ENCODE results near the gene UFL1.
"Not testable (repeated sequence)": the region's sequence is repeated elsewhere in the genome, so short reads cannot be mapped to it uniquely, and the experiment has no call there.

The UFL1 gene

DNA sequence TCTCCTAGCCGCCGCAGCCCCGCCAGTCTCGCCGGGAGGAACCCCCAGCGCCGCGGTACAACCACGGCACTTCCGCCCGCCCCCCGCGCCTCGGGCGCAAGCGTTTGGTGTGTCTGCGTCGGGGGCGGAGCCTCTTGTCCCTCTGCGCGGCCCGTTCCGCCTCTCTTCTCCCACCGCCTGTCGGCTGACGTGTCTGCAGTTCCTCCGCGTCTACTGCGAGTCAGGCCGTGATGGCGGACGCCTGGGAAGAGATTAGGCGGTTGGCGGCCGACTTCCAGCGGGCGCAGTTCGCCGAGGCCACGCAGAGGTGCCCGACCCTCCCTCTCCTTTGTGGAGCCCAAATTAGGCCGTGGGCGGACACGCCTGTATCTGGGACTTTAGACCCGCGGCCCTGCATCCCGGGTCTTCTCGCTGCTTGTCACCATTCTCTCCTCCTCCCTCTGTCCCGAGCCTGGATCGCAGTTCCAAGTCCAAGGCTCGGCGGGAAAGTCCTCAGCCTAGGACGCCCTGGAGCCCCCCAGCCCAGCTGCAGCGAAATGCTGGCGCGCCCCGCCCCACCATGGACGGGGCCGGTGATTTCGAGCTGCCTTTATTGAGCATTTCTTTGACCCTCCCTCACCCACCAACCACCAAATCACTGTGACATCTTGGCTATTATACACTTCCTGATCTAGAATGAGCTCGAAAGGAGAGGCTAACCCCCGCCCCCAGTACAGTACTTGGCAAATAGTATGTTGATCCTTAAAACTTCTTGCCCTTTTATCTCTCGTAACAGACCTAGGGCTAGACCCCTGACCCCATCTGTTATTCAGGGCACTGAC lies at the start of gene UFL1:
Gene UFL1, plus strand, starts transcription at position 163 of the 821 bp plus-strand sequence. Its CDS starts 68 bp downstream, at position 231.
- peak; percentile 93 for DNase-seq

DNA sequence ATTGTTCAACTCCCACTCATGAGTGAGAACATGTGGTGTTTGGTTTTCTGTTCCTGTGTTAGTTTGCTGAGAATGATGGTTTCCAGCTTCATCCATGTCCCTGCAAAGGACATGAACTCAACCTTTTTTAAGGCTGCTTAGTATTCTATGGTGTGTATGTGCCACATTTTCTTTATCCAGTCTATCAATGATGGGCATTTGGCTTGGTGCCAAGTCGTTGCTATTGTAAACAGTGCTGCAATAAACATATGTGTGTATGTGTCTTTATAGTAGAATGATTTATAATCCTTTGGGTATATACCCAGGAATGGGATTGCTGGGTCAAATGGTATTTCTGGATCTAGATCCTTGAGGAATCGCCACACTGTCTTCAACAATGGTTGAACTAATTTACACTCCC lies 49.3 kb upstream of the UFL1 start:
- DNase-seq = not testable (repeated sequence)

GRCh38 chr6:96478695-96479094 lies 42.9 kb upstream of the UFL1 start:
- no peak for DNase-seq

DNA sequence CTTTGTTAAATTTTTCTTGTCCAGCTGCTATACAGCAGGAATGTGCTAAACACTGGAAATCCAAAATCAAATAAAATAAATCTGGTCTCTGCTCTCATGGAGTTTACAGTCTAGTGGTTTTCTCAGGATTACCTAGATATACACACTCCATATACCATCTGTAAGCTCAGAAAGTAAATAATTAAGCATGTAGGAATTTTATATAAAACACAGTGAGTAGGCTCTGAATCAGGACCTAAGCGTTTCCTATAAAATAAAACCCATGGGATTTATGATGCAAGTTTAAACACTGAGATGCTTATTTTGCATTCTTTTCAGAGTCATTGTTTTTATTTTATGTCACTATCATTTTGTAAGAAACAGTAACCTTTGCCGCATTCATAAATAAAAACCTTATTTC lies 29.7 kb upstream of the UFL1 start:
- DNase-seq = no peak

DNA sequence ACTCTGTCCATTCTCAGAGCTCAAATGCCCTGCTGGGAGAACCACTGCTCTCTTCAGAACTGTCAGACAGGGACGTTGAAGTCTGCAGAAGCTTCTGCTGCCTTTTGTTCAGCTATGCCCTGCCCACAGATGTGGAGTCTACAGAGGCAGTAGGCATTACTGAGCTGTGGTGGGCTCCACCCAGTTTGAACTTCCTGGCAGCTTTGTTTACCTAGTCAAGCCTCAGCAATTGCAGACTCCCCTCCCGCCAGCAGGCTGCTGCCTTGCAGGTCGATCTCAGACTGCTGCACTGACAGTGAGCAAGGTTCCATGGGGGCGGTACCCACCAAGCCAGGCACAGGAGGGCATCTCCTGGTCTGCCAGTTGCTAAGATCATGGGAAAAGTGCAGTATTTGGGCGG lies 21.8 kb upstream of the UFL1 start:
- DNase-seq = peak; percentile 4

DNA sequence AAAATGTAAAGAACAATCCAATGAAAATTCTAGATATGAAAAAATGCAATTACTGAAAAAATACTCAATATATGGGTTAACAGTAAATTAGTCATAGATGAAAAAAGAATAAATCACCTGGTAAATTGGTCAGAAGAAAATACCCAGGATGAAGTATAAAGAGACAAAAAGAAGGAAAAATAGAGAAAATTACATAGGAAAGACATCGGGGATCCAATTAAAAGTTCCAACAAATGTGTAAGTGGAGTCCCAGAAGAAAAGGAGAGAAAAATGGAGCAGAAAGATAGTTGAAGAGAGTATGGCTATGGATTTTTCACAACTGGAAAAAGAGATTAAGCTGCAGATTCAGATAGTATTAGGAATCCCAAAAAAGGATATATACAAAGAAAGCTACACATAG lies 18.7 kb upstream of the UFL1 start:
- DNase-seq = no peak

DNA sequence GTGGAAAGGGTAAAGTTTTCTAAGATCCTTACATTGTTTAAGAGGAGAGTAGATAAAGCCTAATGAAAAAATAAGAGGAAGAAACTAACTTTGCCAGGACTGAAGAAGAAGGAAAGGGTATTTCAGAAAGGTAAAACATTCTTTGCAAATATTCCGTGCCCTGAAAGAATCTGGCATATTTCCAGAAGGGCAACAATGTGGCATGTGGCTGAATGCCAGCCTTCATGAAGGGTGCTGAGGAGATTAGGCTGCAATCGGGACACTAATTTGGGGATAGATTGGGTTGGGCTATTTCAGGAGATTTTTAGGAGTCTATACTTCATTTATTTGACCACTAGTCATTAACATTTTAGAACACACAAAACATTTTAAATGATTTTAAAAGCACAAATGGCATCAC lies 16.2 kb upstream of the UFL1 start:
- DNase-seq = no peak

GRCh38 chr6:96509281-96509680 lies 12.3 kb upstream of the UFL1 start:
- DNase-seq = no peak

- DNase-seq = no peak
These were observed 1.2 kb upstream of the UFL1 start for GRCh38 chr6:96520171-96521115.

DNA sequence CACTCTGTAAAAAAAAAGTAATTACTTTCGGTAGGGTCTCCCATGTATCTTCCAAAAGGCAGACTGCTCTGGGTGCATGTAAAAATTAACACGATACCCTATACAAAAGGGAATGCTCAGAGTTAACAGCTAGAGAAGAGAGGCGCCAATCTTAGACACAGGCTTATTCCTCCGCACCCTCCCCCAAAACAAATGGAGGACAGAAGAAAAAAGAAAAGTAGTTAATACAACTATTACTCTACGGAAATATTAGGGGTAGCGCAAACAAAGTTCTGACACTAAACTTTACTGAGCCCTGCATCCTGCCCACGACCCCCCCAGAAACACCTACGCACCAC lies 331 bp upstream of the UFL1 start:
- DNase-seq = no peak

DNA sequence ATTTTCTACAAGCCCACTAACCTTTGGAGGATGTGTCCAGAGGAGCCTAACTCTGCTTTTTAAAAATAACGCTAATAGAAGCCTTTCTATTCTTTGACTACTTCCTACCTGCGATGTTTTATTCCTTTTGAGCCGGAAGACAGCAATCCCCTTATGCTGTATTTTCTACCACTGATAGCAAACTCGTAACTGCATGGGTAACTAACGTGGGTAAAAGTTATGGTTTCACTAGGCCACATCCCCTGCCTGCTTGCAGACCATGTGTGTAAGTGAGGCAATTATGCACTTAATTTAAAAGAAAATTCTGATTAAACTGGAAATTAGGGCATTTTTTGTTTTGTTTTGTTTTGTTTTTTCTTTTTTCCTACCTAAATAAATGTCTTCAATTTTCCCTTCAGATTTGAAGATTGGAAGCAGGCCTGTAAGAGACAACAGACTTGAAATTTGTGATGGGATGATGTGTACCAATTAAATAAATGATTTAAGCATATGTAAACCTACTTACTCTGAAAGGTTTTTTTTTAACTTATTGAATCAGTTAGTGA lies 931 bp downstream of the UFL1 start:
- peak; percentile 8 for DNase-seq

DNA sequence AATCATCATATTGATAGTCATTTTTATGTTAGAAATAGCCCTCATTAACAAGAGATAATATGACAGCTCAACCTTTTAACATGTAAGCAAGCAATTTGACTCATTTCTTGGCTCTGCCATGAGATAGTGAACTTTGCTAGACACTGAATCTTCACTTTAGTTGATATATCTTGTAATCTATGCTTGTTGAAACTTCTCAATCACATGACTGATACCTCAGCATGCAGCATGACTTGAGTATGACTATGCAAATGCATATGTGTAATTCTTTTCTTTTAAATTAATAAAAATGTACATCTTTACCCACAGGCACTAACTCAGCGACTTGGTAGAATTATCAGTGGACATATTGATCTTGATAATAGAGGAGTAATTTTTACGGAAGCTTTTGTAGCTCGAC lies 6.6 kb downstream of the UFL1 start:
- no peak for DNase-seq

GRCh38 chr6:96532399-96532798 lies 10.8 kb downstream of the UFL1 start:
- no peak for DNase-seq

DNA sequence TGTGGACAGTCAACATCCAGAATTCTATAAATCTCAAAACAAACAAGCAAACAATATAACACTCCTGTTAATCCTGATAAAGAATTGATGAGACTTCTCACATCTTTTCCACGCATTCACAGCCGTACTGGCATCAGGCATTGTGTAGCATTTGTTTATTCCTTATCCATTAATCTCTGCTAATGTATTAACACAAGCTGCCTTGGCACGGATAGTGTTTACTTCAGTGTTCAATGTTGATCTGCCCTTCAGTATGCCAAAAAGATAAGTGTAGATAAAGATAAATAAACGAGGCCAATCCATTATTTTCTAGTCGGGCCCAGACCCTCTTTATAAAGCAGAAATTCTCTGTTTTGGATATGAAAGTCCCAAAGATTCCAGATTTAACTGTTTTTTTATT lies 16.1 kb downstream of the UFL1 start:
- DNase-seq = no peak

DNA sequence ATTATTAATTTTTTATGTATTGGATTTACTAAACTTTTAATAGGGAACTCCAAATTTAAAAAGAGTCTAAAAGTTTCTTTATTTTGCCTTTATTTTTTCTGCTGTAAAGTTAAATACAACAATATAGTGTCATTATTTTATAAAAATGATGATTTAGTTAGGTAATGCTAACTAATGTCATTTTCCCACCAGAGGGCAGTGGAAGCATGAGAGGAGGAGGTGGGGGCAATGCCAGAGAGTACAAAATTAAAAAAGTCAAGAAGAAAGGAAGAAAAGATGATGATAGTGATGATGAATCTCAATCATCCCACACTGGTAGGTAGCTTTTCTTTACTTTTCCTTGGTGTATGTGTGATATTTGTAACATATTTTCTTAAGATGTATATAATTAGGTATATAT lies 21.1 kb downstream of the UFL1 start:
- no peak for DNase-seq

DNA sequence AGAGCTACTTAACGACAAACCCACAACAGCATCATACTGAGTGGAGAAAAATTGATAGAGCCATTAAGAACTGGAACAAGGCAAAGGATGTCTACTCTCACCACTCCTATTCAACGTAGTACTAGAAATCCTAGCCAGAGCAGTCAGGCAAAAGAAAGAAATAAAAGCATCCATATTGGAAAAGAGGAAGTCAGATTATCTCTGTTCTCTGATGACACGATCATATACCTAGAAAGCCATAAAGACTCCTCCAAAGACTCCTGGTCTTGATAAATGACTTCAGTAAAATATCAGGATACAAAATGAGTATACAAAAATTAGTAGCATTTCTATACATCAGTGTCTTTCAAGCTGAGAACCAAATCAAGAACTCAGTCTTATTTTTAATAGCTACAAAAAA lies 24.3 kb downstream of the UFL1 start:
- no peak for DNase-seq

- no peak for DNase-seq
These were observed 26.0 kb downstream of the UFL1 start for GRCh38 chr6:96547654-96548053.

DNA sequence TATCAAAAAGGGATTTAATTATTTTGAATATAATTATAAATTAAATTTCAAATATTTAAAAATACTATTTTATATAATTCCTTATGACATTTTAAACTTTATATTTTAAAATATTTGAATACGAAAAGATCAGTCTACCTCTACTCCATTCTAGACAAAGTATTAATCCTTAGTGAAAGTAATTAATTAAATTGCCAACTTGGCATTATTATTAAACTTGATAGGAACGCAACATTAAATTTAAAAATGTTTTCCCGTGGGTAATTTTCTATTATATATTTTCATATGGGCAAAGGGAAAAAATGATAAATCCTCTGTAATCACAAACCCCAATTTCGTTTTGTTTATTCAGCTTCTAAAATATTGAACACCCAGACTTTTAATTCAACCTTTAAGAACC lies 33.0 kb downstream of the UFL1 start:
- no peak for DNase-seq

- DNase-seq = not testable (repeated sequence)
These were observed 38.1 kb downstream of the UFL1 start for GRCh38 chr6:96559740-96560139.

DNA sequence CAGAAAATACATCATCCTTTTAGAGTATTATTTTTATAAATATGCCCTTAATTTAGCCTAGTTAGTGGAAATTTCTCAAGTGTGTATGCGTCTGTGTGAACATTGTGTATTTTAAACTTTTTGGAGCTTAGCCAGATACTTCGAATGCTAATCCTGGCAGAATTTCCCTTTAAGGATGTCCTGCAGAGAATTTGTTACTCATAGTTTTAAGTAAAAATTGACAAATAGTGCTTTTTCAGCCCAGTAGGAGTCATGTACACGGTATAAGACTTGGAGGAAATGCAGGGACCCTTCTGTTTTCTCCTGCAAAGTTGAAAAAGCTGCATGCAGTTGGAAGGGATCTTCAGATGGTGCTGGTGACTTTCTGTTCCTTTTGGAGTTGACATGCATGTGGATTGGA lies 41.3 kb downstream of the UFL1 start, which contains the start of gene FHL5:
Gene FHL5, plus strand, starts transcription at position 243 of the 400 bp plus-strand sequence. CDS start 40,486 bp downstream, outside the sequence.
- no peak for DNase-seq

- no peak for DNase-seq
These were observed 42.2 kb downstream of the UFL1 start for GRCh38 chr6:96563853-96564252.

DNA sequence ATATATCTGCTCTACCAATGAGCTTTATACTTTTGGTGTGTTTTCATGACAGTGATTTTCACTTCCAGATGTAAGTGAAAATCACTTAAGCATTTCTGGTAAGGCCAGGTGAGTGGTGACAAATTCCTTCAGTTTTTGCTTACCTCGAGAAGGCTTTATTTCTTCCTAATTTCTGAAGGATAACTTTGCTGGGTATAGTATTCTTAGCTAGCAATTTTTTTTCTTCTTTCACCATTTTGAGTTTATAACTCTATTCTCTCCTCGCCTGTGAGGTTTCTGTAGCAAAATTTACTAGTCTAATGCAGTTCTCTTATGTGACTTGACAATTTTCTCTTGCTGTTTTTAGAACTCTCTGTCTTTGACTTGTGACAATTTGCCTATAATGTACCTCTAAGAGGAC lies 48.4 kb downstream of the UFL1 start:
- no peak for DNase-seq

DNA sequence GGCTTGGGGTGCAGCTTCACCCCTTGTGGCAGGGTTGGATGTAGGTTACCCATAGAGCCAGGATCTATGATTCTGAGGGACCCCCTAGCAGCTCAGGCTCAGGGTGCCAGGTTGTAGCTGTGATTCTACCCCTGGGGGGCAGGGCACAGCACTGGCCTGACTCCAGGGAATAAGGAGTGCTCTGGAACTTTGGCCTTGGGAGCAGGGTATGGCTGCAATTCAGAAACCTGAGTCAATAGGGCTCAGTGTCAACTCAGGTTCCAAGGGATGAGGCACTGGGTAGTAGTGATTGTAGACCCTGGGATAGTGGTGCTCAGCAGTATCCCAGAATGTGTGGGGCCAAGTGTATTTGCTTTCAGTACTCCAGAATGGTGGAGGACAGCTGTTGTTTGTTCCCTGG lies 49.9 kb downstream of the UFL1 start:
- no peak for DNase-seq

DNA sequence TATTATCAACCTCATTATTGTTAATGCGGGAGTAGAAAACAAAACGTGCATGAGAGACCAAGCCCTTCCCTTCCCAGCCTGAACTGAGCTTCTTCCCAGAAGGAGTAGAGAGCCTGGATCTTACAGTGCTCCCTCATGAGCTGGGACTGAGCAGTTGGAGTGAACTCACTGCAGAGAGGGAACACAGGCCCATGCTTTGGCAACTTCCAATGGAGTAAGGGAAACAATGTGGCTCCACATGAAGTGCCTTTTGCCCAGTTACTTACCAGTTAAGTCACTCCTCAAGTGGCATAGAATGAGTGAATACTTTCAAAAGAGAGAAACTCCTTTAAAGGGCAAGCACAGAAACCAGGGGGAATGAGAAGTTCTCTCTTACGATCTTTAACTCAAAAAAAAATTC lies 53.8 kb downstream of the UFL1 start:
- no peak for DNase-seq
